HEK293T (cell line): ENCODE results near the gene TSEN2.

Experiments used
- BHLHE40 ChIP-seq: fragments of 450-650 bp; IDR thresholded peaks from 2 replicates; pipeline ENCODE4 v1.6.1; 2016; ENCODE audit warnings: mild to moderate bottlenecking, moderate library complexity, borderline replicate concordance
- ELF4 ChIP-seq: fragments of 450-650 bp; IDR thresholded peaks from 2 replicates; pipeline ENCODE4 v1.6.1; 2017; ENCODE audit warnings: antibody characterized with exemption
- FOXK2 ChIP-seq: fragments of 450-650 bp; IDR thresholded peaks from 2 replicates; pipeline ENCODE4 v1.6.1; 2016; ENCODE audit warnings: mild to moderate bottlenecking
- FOXM1 ChIP-seq: fragments of 450-650 bp; IDR thresholded peaks from 2 replicates; pipeline ENCODE4 v1.6.1; 2017; ENCODE audit warnings: mild to moderate bottlenecking, borderline replicate concordance
- HDGF ChIP-seq: fragments of 450-650 bp; IDR thresholded peaks from 2 replicates; pipeline ENCODE4 v1.6.1; 2017; ENCODE audit warnings: antibody characterized with exemption, borderline replicate concordance
- TARDBP ChIP-seq: fragments of 450-650 bp; IDR thresholded peaks from 2 replicates; pipeline ENCODE4 v1.6.1; 2016

- TF ChIP-seq BHLHE40 (no peak), ELF4 (no peak), HDGF (no peak), FOXK2 (no peak), FOXM1 (no peak), TARDBP (no peak)
Observed at GRCh38 chr3:12578742-12579141, 94.5 kb downstream of the TSEN2 start.
